Epithelial cell of proximal tubule (primary cell): ENCODE measurements around the gene RPP25. TPM values are rescaled to one million over a fixed set of nuclear protein-coding genes. Genes with fewer than 3 reads are reported as not detected.

Source experiments
- DNase-seq: peaks from one replicate; pipeline ENCODE4 v3.0.0-alpha.2; 2011; ENCODE audit warnings: low read depth
- H3K4me3 ChIP-seq: 2 replicates; pipeline ENCODE4 v1.5.1; 2011; ENCODE audit warnings: low read depth, mild to moderate bottlenecking, low read length
- total RNA-seq: library from RNA; depleted of rRNA; stranded (reverse); fragments of >200 nt; gene quantifications from 2 replicates; pipeline ENCODE4 v1.2.3, GENCODE V29; 2015
- TF ChIP-seq, protein P1 (sequence below): conservative IDR thresholded peaks from 2 replicates; pipeline ENCODE4 v1.5.1; 2012; ENCODE audit warnings: low read depth, mild to moderate bottlenecking, low read length

The RPP25 gene
- total RNA-seq, 1 donor from 2014 or later, result 6.1 TPM

DNA sequence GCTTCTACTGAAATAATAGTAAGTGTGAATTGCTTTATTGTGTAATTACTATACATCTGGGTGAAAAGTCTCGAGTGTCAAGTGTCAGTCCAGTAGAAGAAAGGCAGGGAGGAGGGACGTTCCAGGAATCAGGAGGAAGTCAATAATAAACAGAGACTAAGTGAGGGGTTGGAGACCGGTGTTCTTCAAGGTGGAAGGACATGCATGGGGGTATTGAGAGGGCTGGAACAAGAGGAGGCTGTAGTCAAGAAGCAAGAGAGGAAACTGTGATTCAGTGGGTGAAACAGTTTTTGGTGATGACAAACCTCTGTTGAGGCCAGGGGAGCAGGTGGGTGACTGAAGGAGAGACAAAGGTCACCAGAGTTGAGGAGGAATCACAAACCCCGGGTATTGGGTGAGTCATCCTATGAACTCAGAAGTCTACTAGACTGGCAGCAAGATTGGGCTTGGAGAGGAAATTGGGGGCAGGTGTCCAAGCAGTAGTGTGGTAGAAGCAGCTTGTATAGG, 27.2 kb upstream of the RPP25 start:
- DNase-seq, result peak; percentile 29
- no peak overlapping the region for H3K4me3 ChIP-seq
- TF ChIP-seq, protein P1, sequence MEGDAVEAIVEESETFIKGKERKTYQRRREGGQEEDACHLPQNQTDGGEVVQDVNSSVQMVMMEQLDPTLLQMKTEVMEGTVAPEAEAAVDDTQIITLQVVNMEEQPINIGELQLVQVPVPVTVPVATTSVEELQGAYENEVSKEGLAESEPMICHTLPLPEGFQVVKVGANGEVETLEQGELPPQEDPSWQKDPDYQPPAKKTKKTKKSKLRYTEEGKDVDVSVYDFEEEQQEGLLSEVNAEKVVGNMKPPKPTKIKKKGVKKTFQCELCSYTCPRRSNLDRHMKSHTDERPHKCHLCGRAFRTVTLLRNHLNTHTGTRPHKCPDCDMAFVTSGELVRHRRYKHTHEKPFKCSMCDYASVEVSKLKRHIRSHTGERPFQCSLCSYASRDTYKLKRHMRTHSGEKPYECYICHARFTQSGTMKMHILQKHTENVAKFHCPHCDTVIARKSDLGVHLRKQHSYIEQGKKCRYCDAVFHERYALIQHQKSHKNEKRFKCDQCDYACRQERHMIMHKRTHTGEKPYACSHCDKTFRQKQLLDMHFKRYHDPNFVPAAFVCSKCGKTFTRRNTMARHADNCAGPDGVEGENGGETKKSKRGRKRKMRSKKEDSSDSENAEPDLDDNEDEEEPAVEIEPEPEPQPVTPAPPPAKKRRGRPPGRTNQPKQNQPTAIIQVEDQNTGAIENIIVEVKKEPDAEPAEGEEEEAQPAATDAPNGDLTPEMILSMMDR, result no peak

DNA sequence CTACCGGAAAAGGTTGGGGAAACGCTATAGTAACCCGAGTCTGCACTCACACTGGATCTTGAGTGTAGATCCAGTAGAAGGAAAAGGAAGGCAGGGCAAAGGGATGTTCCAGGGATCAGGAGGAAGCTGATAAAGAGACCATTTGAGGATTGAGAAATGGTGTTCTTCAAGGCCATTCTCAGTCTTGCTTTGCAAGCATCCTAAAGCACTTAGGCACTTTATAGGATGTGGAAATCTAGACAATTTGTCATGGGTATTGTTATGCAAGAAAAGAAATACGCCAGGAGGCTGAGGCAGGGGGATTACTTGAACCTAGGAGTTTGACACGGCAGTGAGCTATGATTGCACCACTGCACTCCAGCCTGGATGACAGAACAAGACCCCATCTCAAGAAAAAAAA, 25.6 kb upstream of the RPP25 start:
- TF ChIP-seq, protein P1, result no peak
- H3K4me3 ChIP-seq, result no peak overlapping the region
- no peak for DNase-seq

DNA sequence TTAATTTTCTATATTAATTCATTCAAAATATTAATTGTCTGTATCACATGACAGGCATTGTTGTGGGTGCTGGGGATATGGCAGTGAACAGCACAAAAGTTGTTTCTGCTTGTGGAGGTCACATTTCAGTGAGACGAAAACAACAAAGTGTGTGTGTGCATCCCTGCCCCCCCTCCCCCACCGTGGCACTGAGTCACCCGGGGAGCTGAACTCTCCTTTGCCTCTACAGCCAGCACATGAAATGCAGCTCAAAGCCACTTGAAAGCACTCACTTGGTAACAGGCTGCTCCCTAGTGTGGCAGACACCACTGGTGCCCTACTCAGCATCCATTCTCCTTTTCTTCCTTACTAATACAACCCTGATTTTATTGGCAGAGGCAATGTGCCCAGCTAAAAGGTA, 21.9 kb upstream of the RPP25 start:
- DNase-seq, result no peak
- H3K4me3 ChIP-seq, result no peak overlapping the region
- TF ChIP-seq, protein P1, result no peak

DNA sequence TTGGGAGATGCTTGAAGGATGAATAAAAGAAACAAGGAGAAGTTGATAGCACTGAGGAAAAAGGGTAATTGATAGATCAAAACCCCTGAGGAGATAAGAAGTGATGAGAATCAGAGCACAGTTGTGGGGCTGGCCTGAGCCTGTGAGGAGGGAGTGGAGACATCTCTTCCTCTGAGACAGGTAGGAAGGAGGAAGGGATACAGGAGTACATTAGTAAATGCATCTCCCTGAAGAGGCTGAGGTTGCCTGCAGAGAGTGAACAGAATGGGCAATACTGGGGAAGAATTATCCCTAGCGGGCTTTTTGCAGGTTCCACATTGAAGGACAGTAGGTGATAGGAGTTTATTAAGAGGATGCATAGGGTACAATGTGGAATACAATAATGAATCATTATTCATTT, 21.5 kb upstream of the RPP25 start:
- TF ChIP-seq, protein P1, result no peak
- DNase-seq, result no peak

DNA sequence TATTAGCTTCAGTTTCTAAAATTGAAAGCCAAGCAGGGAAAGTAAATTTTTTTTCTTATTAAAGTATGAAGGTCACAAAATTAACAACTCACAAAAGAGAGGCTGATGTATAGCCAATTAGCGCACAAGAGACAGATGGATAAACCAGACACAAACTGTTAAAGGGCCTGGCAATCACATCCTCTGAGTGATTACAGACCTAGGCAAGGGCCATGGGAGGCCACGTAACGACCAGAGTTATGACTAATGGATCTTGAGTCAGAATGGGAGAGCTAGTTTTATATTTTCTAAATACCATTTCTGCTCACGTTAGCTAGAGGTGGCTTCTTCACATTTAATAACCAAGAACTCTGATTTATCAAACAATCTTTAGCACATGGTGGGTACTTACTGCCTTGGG, 21.0 kb upstream of the RPP25 start:
- no peak overlapping the region for H3K4me3 ChIP-seq
- TF ChIP-seq, protein P1, result no peak
- no peak for DNase-seq

More for the DNA sequence above, 21.5 kb upstream of the RPP25 start:
- no peak overlapping the region for H3K4me3 ChIP-seq

DNA sequence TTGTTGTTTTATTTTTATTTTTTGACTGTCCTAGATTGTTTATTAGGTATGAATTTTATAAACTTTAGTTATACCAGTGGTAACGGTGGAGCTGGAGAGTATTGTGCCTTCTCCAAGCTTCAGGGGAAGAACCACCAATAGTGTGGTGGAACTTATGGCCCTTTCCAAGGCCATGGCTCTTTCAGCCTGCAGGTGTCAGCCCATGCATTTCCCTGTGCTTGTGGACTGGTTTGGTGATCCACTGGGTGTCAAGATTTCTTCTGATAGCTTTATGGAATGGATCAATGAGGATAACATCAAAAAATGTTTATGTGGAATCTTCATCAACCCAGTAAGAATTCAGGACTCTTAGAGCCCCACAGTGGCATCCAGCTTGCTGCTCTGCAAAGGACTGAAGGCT, 19.6 kb upstream of the RPP25 start:
- TF ChIP-seq, protein P1, result peak; percentile 41
- no peak overlapping the region for H3K4me3 ChIP-seq
- DNase-seq, result no peak

DNA sequence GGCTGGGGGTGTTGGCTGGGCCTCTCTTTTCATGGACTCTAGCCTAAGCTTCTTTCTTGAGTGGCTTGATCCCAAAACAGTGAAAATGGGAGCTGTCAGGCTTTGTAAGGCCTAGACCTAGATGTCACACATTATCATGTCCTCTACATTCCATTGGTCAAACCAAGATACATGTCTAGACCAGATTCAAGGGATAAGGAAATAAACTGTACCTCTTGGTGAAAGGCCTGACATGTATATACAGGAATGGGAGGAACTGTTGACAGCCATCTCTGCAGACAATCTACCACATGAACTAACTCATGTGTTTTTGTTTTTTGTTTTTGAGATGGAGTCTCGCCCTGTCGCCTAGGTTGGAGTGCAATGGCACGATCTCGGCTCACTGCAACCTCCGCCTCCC, 11.1 kb upstream of the RPP25 start:
- TF ChIP-seq, protein P1, result no peak
- H3K4me3 ChIP-seq, result no peak overlapping the region
- no peak for DNase-seq
